Fibroblast of skin of abdomen (primary cell): ENCODE data around the gene PAQR4.

Experiments
- DNase-seq: peaks from one replicate; pipeline ENCODE4 v3.0.0-alpha.2; 2013

The PAQR4 gene

DNA sequence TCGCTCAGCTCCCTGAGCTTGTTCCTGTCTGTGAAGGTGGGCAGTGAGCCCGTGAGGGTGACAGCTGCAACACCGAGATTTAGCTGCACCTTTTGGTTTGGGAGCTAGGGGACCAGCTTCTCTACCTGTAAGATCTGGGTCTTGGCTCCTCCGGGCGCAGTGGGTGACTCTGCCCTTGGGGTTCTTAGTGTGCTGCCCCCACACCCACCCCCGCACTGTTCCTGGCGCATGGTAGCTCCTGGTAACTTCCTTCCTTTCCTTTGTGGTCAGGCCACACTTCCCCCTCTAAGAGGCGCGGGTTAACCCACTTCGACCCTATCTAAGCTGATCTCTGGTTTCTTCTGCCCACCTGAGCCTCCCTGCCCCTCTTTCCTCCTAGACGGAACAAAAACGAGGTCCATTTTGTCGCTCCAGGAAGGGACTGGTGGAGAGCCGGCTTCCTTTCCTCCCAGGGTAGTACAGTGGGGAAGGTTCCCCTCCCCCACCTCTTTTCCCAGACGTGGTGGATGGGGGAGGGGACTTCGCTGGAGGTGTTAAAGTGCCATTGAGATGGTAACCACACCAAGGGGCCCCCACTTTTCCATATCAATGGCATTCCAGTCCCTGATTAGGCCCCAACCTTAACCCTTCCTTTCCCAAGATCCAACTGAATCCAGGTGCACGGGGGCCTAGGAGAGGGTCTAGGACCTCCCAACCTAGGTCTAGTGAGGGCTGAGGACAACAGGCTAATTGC lies 39.0 kb downstream of the PAQR4 start:
- DNase-seq = no peak

GRCh38 chr16:3008690-3009037 lies 39.5 kb downstream of the PAQR4 start:
- no peak for DNase-seq

GRCh38 chr16:3009568-3010390 lies 40.6 kb downstream of the PAQR4 start:
- no peak for DNase-seq

GRCh38 chr16:3010510-3010909 lies 41.4 kb downstream of the PAQR4 start:
- no peak for DNase-seq

DNA sequence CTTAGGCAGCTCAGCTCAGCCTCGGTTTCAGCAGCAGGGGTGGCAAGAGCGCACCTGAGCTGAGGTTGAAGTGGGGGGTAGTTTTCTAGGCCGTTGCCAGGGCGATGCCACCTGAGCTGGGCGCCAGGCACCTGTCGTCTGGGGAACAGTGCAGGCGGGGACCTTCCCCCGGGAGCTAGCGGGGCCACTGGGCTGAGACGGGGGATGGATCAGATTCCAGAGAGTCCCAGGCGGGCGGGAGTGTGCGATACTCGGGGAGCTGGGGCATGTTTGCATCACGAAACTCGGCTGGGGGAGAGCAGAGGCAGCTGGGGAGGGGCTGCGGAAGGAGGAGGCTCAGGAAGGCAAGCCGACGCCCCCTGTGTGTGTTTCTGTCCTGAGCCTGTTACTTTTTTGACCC lies 43.1 kb downstream of the PAQR4 start:
- DNase-seq = no peak

- DNase-seq = no peak
Observed at GRCh38 chr16:3012828-3013420, 43.8 kb downstream of the PAQR4 start, which contains the start of gene CLDN9. Gene CLDN9, plus strand, starts transcription at chr16:3012923. Its CDS starts 440 bp downstream, at chr16:3013363.

DNA sequence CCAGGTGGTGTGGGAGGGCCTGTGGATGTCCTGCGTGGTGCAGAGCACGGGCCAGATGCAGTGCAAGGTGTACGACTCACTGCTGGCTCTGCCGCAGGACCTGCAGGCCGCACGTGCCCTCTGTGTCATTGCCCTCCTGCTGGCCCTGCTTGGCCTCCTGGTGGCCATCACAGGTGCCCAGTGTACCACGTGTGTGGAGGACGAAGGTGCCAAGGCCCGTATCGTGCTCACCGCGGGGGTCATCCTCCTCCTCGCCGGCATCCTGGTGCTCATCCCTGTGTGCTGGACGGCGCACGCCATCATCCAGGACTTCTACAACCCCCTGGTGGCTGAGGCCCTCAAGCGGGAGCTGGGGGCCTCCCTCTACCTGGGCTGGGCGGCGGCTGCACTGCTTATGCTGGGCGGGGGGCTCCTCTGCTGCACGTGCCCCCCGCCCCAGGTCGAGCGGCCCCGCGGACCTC lies 44.4 kb downstream of the PAQR4 start:
- DNase-seq = no peak

DNA sequence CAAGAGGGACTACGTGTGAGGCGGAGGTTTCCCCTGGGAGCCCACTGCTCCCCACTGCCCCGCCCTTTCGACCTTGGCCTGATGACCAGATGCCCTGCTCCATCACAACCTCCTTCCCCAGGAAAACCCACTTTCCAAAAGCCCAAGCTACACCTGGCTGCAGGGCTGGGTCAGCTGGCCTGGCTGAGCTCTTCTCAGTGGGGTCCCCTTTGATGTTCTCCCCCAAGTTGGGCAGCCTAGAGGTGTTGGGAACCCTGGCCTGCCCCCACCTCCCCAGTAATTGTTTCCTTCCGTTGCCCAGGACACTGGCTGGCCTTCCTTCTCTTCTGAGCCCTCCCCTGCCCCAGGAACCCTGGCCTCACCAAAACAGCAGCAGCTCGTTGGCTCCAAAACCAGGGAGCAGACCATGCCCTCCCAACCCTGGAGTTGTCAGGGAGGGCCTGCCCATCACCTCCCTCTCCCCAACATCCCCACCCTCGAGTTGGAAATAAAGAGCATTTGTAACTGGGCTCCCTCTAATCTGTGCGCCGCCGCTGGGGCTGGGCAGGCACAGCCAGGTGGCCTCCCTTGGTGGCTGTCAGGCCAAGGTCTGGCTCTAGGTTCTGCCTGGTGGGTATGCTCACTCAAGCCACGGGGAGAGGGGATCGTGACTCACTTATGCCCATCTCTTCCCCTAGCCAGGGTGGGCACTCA lies 45.0 kb downstream of the PAQR4 start:
- DNase-seq = no peak

- DNase-seq = no peak
Observed at GRCh38 chr16:3014971-3015370, 45.8 kb downstream of the PAQR4 start.

DNA sequence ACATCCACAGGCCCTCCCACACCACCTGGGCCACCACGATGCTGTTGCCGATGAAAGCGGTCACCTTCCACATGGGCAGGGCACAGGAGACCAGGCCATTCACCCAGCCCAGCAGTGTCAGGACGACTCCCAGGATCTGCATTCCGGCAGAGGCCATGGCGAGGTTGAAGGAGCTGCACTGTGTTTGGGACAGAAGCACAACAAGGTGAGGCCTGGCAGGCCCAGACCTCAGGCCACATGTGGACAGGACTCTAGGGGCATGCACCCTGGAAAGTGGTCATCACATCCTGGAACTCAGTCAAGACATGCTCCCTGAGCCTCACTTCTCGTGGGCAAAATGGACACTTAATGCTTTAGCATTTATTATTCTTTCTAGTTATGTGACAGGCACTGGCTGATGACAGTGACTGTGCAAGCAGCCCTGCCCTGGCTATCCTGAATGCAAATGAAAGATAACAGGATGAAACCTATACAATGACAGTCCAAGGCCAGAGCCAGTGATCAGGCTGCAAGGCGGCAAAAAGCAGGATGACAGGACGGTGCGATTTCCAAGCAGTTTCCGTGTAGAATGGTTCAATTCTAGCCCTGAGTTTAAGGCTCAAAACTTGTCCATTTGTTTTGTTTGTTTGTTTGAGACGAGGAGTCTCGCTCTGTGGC lies 46.8 kb downstream of the PAQR4 start:
- DNase-seq = no peak

GRCh38 chr16:3017344-3017743 lies 48.2 kb downstream of the PAQR4 start:
- no peak for DNase-seq

GRCh38 chr16:3017794-3018506 lies 48.8 kb downstream of the PAQR4 start, which contains the start of gene CLDN6:
Gene CLDN6, minus strand, starts transcription at chr16:3018183. Its CDS starts 2,162 bp downstream, at chr16:3016021.
- DNase-seq = no peak

- DNase-seq = no peak
Observed at GRCh38 chr16:3019594-3020246, 50.6 kb downstream of the PAQR4 start.

- DNase-seq = peak; percentile 86
Observed at GRCh38 chr16:3020247-3020603, 51.1 kb downstream of the PAQR4 start, which contains the start of gene TNFRSF12A. Gene TNFRSF12A, plus strand, starts transcription at chr16:3020368. Its CDS starts 30 bp downstream, at chr16:3020398.

- peak; percentile 93 for DNase-seq
Observed at GRCh38 chr16:3020604-3021448, 51.7 kb downstream of the PAQR4 start.

DNA sequence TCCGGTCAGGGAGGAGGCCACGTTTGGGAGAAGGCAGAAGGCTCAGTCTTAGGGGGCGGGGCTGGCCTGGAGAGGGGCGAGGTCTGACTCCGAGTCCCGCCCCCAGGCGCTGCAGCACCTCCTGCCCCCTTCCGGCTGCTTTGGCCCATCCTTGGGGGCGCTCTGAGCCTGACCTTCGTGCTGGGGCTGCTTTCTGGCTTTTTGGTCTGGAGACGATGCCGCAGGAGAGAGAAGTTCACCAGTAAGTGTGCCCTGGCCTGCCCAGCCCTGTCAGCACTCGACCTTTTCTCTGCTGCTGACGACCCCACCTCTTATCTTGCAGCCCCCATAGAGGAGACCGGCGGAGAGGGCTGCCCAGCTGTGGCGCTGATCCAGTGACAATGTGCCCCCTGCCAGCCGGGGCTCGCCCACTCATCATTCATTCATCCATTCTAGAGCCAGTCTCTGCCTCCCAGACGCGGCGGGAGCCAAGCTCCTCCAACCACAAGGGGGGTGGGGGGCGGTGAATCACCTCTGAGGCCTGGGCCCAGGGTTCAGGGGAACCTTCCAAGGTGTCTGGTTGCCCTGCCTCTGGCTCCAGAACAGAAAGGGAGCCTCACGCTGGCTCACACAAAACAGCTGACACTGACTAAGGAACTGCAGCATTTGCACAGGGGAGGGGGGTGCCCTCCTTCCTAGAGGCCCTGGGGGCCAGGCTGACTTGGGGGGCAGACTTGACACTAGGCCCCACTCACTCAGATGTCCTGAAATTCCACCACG lies 52.5 kb downstream of the PAQR4 start:
- DNase-seq = peak; percentile 98

- peak; percentile 98 for DNase-seq
Observed at GRCh38 chr16:3022208-3022683, 53.1 kb downstream of the PAQR4 start.

- peak; percentile 50 for DNase-seq
Observed at GRCh38 chr16:3022684-3023414, 53.7 kb downstream of the PAQR4 start.
